TTC549 (cell line): ENCODE measurements around the gene LRRK1.

Source experiments
- FAIRE-seq: peaks from 2 replicates; lab custom pipeline; 2012; peaks lifted over from hg19 to GRCh38; lab: Jason Lieb, UNC

Gene LRRK1

GRCh38 chr15:100973351-100974111 lies 54.4 kb downstream of the LRRK1 start:
- no peak for FAIRE-seq

GRCh38 chr15:100975043-100975442 lies 55.9 kb downstream of the LRRK1 start:
- FAIRE-seq, result no peak

GRCh38 chr15:100980410-100981046 lies 61.4 kb downstream of the LRRK1 start:
- FAIRE-seq, result no peak

GRCh38 chr15:100981086-100981485 lies 61.9 kb downstream of the LRRK1 start:
- no peak for FAIRE-seq

GRCh38 chr15:100983221-100983620 lies 64.1 kb downstream of the LRRK1 start:
- no peak for FAIRE-seq

GRCh38 chr15:100985401-100985800 lies 66.2 kb downstream of the LRRK1 start:
- no peak for FAIRE-seq

GRCh38 chr15:100986158-100986896 lies 67.2 kb downstream of the LRRK1 start:
- FAIRE-seq, result no peak

- FAIRE-seq, result no peak
Measured at GRCh38 chr15:100987143-100987542, 68.0 kb downstream of the LRRK1 start.

GRCh38 chr15:100988297-100988696 lies 69.1 kb downstream of the LRRK1 start:
- no peak for FAIRE-seq

- no peak for FAIRE-seq
Measured at GRCh38 chr15:100988857-100989256, 69.7 kb downstream of the LRRK1 start.

GRCh38 chr15:100994597-100995446 lies 75.7 kb downstream of the LRRK1 start:
- no peak for FAIRE-seq

GRCh38 chr15:100995471-100996430 lies 76.6 kb downstream of the LRRK1 start:
- FAIRE-seq, result no peak

GRCh38 chr15:100997442-100997841 lies 78.3 kb downstream of the LRRK1 start:
- no peak for FAIRE-seq

- no peak for FAIRE-seq
Measured at GRCh38 chr15:100998630-100999029, 79.5 kb downstream of the LRRK1 start.

- no peak for FAIRE-seq
Measured at GRCh38 chr15:100999369-100999768, 80.2 kb downstream of the LRRK1 start.

- FAIRE-seq, result no peak
Measured at GRCh38 chr15:101000271-101000681, 81.1 kb downstream of the LRRK1 start.

- no peak for FAIRE-seq
Measured at GRCh38 chr15:101001056-101001455, 81.9 kb downstream of the LRRK1 start.

- FAIRE-seq, result no peak
Measured at GRCh38 chr15:101001796-101002195, 82.6 kb downstream of the LRRK1 start.

- no peak for FAIRE-seq
Measured at GRCh38 chr15:101003081-101003480, 83.9 kb downstream of the LRRK1 start.

- no peak for FAIRE-seq
Measured at GRCh38 chr15:101003706-101004105, 84.5 kb downstream of the LRRK1 start.

GRCh38 chr15:101004500-101004899 lies 85.3 kb downstream of the LRRK1 start:
- no peak for FAIRE-seq
